Umbilical cord (tissue), 2 donors: ENCODE data around the gene TNFRSF18. TPM values are rescaled to one million over a fixed set of nuclear protein-coding genes. Genes with fewer than 3 reads are reported as not detected.

Source experiments
- DNase-seq: peaks from one replicate; pipeline ENCODE4 v3.0.0-alpha.2; 2015; ENCODE audit warnings: low spot score
- total RNA-seq: library from RNA; depleted of rRNA; stranded (reverse); fragments of >200 nt; gene quantifications from one replicate; pipeline ENCODE4 v1.2.3, GENCODE V29; 2014; ENCODE audit warnings: low replicate concordance; ENCODE audit not compliant: insufficient read depth

TNFRSF18 gene
- total RNA-seq, 1 donor from 2014 or later, result not detected

- DNase-seq, result no peak
Measured at GRCh38 chr1:1228596-1229321, 22.4 kb upstream of the TNFRSF18 start.

- DNase-seq, result no peak
Measured at GRCh38 chr1:1228187-1228586, 21.8 kb upstream of the TNFRSF18 start.

- DNase-seq, result no peak
Measured at GRCh38 chr1:1227386-1227785, 21.0 kb upstream of the TNFRSF18 start.

- no peak for DNase-seq
Measured at GRCh38 chr1:1226566-1227362, 20.4 kb upstream of the TNFRSF18 start.

- DNase-seq, result no peak
Measured at GRCh38 chr1:1225913-1226312, 19.5 kb upstream of the TNFRSF18 start.

- DNase-seq, result no peak
Measured at GRCh38 chr1:1225238-1225845, 18.9 kb upstream of the TNFRSF18 start.

- no peak for DNase-seq
Measured at GRCh38 chr1:1223891-1224290, 17.5 kb upstream of the TNFRSF18 start.

- DNase-seq, result no peak
Measured at GRCh38 chr1:1223321-1223720, 16.9 kb upstream of the TNFRSF18 start.

- DNase-seq, result no peak
Measured at GRCh38 chr1:1222575-1223225, 16.3 kb upstream of the TNFRSF18 start.

- no peak for DNase-seq
Measured at GRCh38 chr1:1221887-1222574, 15.6 kb upstream of the TNFRSF18 start.

- DNase-seq, result no peak
Measured at GRCh38 chr1:1220197-1220596, 13.8 kb upstream of the TNFRSF18 start.

- no peak for DNase-seq
Measured at GRCh38 chr1:1219341-1219740, 12.9 kb upstream of the TNFRSF18 start.

GRCh38 chr1:1218524-1219200 lies 12.3 kb upstream of the TNFRSF18 start:
- DNase-seq, result no peak

GRCh38 chr1:1217621-1218523 lies 11.5 kb upstream of the TNFRSF18 start:
- DNase-seq, result no peak

GRCh38 chr1:1216770-1217620 lies 10.6 kb upstream of the TNFRSF18 start:
- no peak for DNase-seq

- DNase-seq, result no peak
Measured at GRCh38 chr1:1215881-1216605, 9.7 kb upstream of the TNFRSF18 start.

- DNase-seq, result no peak
Measured at GRCh38 chr1:1215080-1215676, 8.8 kb upstream of the TNFRSF18 start.
